IMR-90 (cell line): ENCODE measurements around the gene ARHGEF16. TPM values are rescaled to one million over a fixed set of nuclear protein-coding genes. Genes with fewer than 3 reads are reported as not detected.

ENCODE experiments used
- ATAC-seq: fragments of 200-7000 bp; cut with Tn5 transposase; 2 replicates; pipeline ENCODE4 v1.9.1; 2020; ENCODE audit warnings: low read depth, mild to moderate bottlenecking, moderate library complexity
- BruUV-seq: library from RNA; stranded (reverse); fragments of 400-500 nt; replicated peaks from 2 replicates; lab custom pipeline; 2021; lab: Mats Ljungman, UMichigan
- CTCF ChIA-PET: fragments of 300-600 bp; formaldehyde crosslinking; extraction: SDS; loops from one replicate; lab custom pipeline; 2021; ENCODE audit warnings: antibody characterized with exemption; lab: Yijun Ruan, JAX
- POLR2A ChIA-PET: fragments of 300-600 bp; sonication (Branson Sonifier 250); formaldehyde crosslinking; loops from one replicate; lab custom pipeline; 2022; ENCODE audit warnings: antibody characterized with exemption; ENCODE audit not compliant: unreplicated experiment; lab: Charles Lee
- DNase-seq: peaks from one replicate; pipeline ENCODE4 v3.0.0; 2013
- H2AFZ ChIP-seq: replicated peaks from 2 replicates; pipeline ENCODE3; 2013; ENCODE audit warnings: low read length, mild to moderate bottlenecking; ENCODE audit not compliant: poor library complexity
- H2AK5ac ChIP-seq: 2 replicates; pipeline ENCODE4 v1.6.1; 2013; ENCODE audit warnings: low read depth, low read length, inconsistent platforms
- H2AK9ac ChIP-seq: replicated peaks from 2 replicates; pipeline ENCODE3; 2013; ENCODE audit warnings: mild to moderate bottlenecking, low read depth, low read length, moderate library complexity; ENCODE audit not compliant: poor library complexity
- H2BK120ac ChIP-seq: 2 replicates; pipeline ENCODE4 v1.6.1; 2013; ENCODE audit warnings: low read depth, low read length, inconsistent platforms
- H2BK15ac ChIP-seq: 3 replicates; pipeline ENCODE4 v1.6.1; 2013; ENCODE audit warnings: low read depth, low read length, inconsistent platforms
- H2BK20ac ChIP-seq: 2 replicates; pipeline ENCODE4 v1.6.1; 2013; ENCODE audit warnings: low read depth, mild to moderate bottlenecking, inconsistent platforms, low read length, moderate library complexity
- H2BK5ac ChIP-seq: 2 replicates; pipeline ENCODE4 v1.6.1; 2013; ENCODE audit warnings: mild to moderate bottlenecking, low read depth, low read length, inconsistent platforms; ENCODE audit not compliant: poor library complexity, severe bottlenecking
- H3K14ac ChIP-seq: replicated peaks from 2 replicates; pipeline ENCODE4 v1.6.1; 2013; ENCODE audit warnings: low read depth, low read length, inconsistent platforms
- H3K18ac ChIP-seq: 2 replicates; pipeline ENCODE4 v1.6.1; 2013; ENCODE audit warnings: low read depth, low read length, control low read depth
- H3K23ac ChIP-seq: 2 replicates; pipeline ENCODE4 v1.6.1; 2013; ENCODE audit warnings: low read depth, low read length, inconsistent platforms
- H3K27ac ChIP-seq: 2 replicates; pipeline ENCODE4 v1.5.1; 2013; ENCODE audit warnings: mild to moderate bottlenecking, control low read depth, low read length; ENCODE audit not compliant: insufficient read depth
- H3K27me3 ChIP-seq: 2 replicates; pipeline ENCODE4 v1.6.1; 2013; ENCODE audit warnings: low read length; ENCODE audit not compliant: control insufficient read depth, insufficient read depth
- H3K36me3 ChIP-seq: 2 replicates; pipeline ENCODE4 v1.6.1; 2013; ENCODE audit warnings: low read length, mixed read lengths; ENCODE audit not compliant: control insufficient read depth, insufficient read depth
- H3K4ac ChIP-seq: 2 replicates; pipeline ENCODE4 v1.6.1; 2013; ENCODE audit warnings: low read depth, low read length, inconsistent platforms
- H3K4me1 ChIP-seq: 2 replicates; pipeline ENCODE4 v1.6.1; 2013; ENCODE audit warnings: low read length, mixed read lengths; ENCODE audit not compliant: control insufficient read depth, insufficient read depth
- H3K4me2 ChIP-seq: 2 replicates; pipeline ENCODE4 v1.6.1; 2013; ENCODE audit warnings: low read depth, mild to moderate bottlenecking, control low read depth, low read length, moderate library complexity
- H3K4me3 ChIP-seq: 2 replicates; pipeline ENCODE4 v1.5.1; 2013; ENCODE audit warnings: low read depth, mild to moderate bottlenecking, control low read depth, low read length, moderate library complexity; ENCODE audit not compliant: insufficient read depth
- H3K56ac ChIP-seq: 2 replicates; pipeline ENCODE4 v1.6.1; 2013; ENCODE audit warnings: low read length, inconsistent platforms; ENCODE audit not compliant: insufficient read depth; ENCODE audit errors: extremely low read depth
- H3K79me1 ChIP-seq, 2 experiments: 2 replicates each; pipeline ENCODE4 v1.6.1; 2013; ENCODE audit warnings: low read length in 2 of 2, inconsistent platforms in 1 of 2, low read depth in 1 of 2
- H3K9ac ChIP-seq: 2 replicates; pipeline ENCODE4 v1.6.1; 2013; ENCODE audit warnings: low read depth, low read length, control low read depth
- H3K9me1 ChIP-seq: 2 replicates; pipeline ENCODE4 v1.6.1; 2013; ENCODE audit warnings: low read length, inconsistent platforms; ENCODE audit not compliant: insufficient read depth
- H3K9me3 ChIP-seq: 2 replicates; pipeline ENCODE4 v1.6.1; 2013; ENCODE audit warnings: low read length; ENCODE audit not compliant: control insufficient read depth, insufficient read depth
- H4K20me1 ChIP-seq: 2 replicates; pipeline ENCODE4 v1.6.1; 2013; ENCODE audit warnings: low read length, inconsistent platforms; ENCODE audit not compliant: insufficient read depth
- H4K5ac ChIP-seq: 2 replicates; pipeline ENCODE4 v1.6.1; 2013; ENCODE audit warnings: mild to moderate bottlenecking, low read depth, low read length, control low read depth
- H4K8ac ChIP-seq, 2 experiments: 2 replicates each; pipeline ENCODE4 v1.6.1; 2013; ENCODE audit warnings: low read depth in 2 of 2, low read length in 2 of 2, control low read depth in 1 of 2, inconsistent platforms in 1 of 2
- H4K91ac ChIP-seq: 2 replicates; pipeline ENCODE4 v1.6.1; 2013; ENCODE audit warnings: low read depth, low read length, inconsistent platforms; ENCODE audit not compliant: insufficient read depth
- CEBPB ChIP-seq: IDR thresholded peaks from 2 replicates; pipeline ENCODE4 v1.6.1; 2012; ENCODE audit warnings: low read depth, low read length, improper control_type of control experiment
- CHD1 ChIP-seq: IDR thresholded peaks from 2 replicates; pipeline ENCODE4 v1.6.1; 2012; ENCODE audit warnings: low read depth, low read length, improper control_type of control experiment
- CTCF ChIP-seq: conservative IDR thresholded peaks from 2 replicates; pipeline ENCODE4 v1.5.1; 2012; ENCODE audit warnings: mild to moderate bottlenecking, low read depth, low read length, improper control_type of control experiment
- ELK1 ChIP-seq: fragments of 150-350 bp; IDR thresholded peaks from 2 replicates; pipeline ENCODE4 v1.6.1; 2016; ENCODE audit warnings: low read depth, mild to moderate bottlenecking, low read length, moderate library complexity, borderline replicate concordance
- FOS ChIP-seq: fragments of 150-350 bp; IDR thresholded peaks from 2 replicates; pipeline ENCODE4 v1.6.1; 2016; ENCODE audit warnings: low read depth, low read length
- MAFK ChIP-seq: IDR thresholded peaks from 2 replicates; pipeline ENCODE4 v1.6.1; 2012; ENCODE audit warnings: low read depth, low read length, improper control_type of control experiment
- MAZ ChIP-seq: IDR thresholded peaks from 2 replicates; pipeline ENCODE4 v1.6.1; 2012; ENCODE audit warnings: low read depth, mild to moderate bottlenecking, low read length, improper control_type of control experiment, moderate library complexity, borderline replicate concordance
- MXI1 ChIP-seq: IDR thresholded peaks from 2 replicates; pipeline ENCODE4 v1.6.1; 2012; ENCODE audit warnings: low read depth, mild to moderate bottlenecking, low read length, moderate library complexity, borderline replicate concordance
- NFE2L2 ChIP-seq: fragments of 150-350 bp; IDR thresholded peaks from 2 replicates; pipeline ENCODE4 v1.6.1; 2016; ENCODE audit warnings: low read depth, mild to moderate bottlenecking, low read length
- SMC3 ChIP-seq: fragments of 150-350 bp; IDR thresholded peaks from 2 replicates; pipeline ENCODE4 v1.6.1; 2016; ENCODE audit warnings: low read depth, mild to moderate bottlenecking, antibody characterized with exemption, low read length, moderate library complexity
- USF2 ChIP-seq: fragments of 150-350 bp; IDR thresholded peaks from 2 replicates; pipeline ENCODE4 v1.6.1; 2017; ENCODE audit warnings: mild to moderate bottlenecking, antibody characterized with exemption, low read length, low read depth
- WGBS, 2 experiments: methylation state at CpG; one replicate each; pipeline versions ENCODE4 v1.1.5 to v1.1.7; 2013; ENCODE audit warnings: missing lambda C conversion rate in 2 of 2; ENCODE audit not compliant: insufficient read length in 1 of 2; ENCODE audit errors: extremely low coverage in 2 of 2; 5-methylcytosine and 5-hydroxymethylcytosine counted together
- dilution Hi-C: fragments of 300-500 bp; cut with HindIII; formaldehyde crosslinking; loops from one replicate; pipeline ENCODE4 v1.14.3; 2018; ENCODE audit warnings: low sequenced_read_pairs; ENCODE audit not compliant: unreplicated experiment
- in situ Hi-C: fragments of 300-500 bp; cut with MboI; formaldehyde crosslinking; loops from 3 replicates; pipeline ENCODE4 v1.14.3; 2019; ENCODE audit warnings: low sequenced_read_pairs, inconsistent platforms, mixed read lengths
- intact Hi-C: fragments of 100-400 bp; cut with micrococcal nuclease; formaldehyde crosslinking; loops from 2 replicates; pipeline ENCODE4 v1.10.0; 2022
- polyA plus RNA-seq, 3 experiments: library from polyadenylated mRNA; depleted of rRNA; stranded (reverse); fragments of >200 nt; gene quantifications; 2 replicates each; pipeline ENCODE4 v1.2.3, GENCODE V29; 2012; ENCODE audit warnings: low replicate concordance in 1 of 3
- total RNA-seq: library from RNA; depleted of rRNA; stranded (reverse); fragments of >200 nt; gene quantifications from 2 replicates; pipeline ENCODE4 v1.2.3, GENCODE V29; 2012

ARHGEF16 gene
- total and polyA plus RNA-seq, 2 of the 4 experiments (the other 2 are of a cell fraction) = 0.18 to 0.39 TPM

- H2BK15ac ChIP-seq = no peak overlapping the region
- no peak overlapping the region for H3K27ac ChIP-seq
- no peak overlapping the region for H4K5ac ChIP-seq
- H3K23ac ChIP-seq = no peak overlapping the region
- no peak overlapping the region for H2AK9ac ChIP-seq
- H3K18ac ChIP-seq = no peak overlapping the region
- TF ChIP-seq CTCF = no peak
- no peak for TF ChIP-seq USF2
- TF ChIP-seq CHD1 = no peak
- TF ChIP-seq ELK1 = no peak
- TF ChIP-seq SMC3 = no peak
- TF ChIP-seq CEBPB = no peak
- no peak for TF ChIP-seq MAZ
- no peak for TF ChIP-seq MAFK
- no peak for TF ChIP-seq FOS
- TF ChIP-seq MXI1 = no peak
- TF ChIP-seq NFE2L2 = no peak
- in situ Hi-C loops (no loop called here), intact Hi-C loops (loop anchor here (10.0 kb wide), 1 partner anchor 226 kb away; no protein-coding TSS in a partner anchor), dilution Hi-C loops (no loop called here)
- H3K9me3 ChIP-seq = no peaks in the 10 kb centered on the region
- WGBS, 2 experiments = 79% methylated on average over 16 of the region's 26 CpGs; no CpG with 5 or more reads in 1 of the 2 experiments
- H3K4me3 ChIP-seq = no peak overlapping the region
- no peak overlapping the region for H4K8ac ChIP-seq
- no peak overlapping the region for H2AK5ac ChIP-seq
- H2AFZ ChIP-seq = no peak overlapping the region
- H3K27me3 ChIP-seq = no peaks in the 10 kb centered on the region
- no peak overlapping the region for H2BK120ac ChIP-seq
- ATAC-seq (no peak), DNase-seq (no peak)
- no peak overlapping the region for H4K91ac ChIP-seq
- no peak overlapping the region for H2BK5ac ChIP-seq
- ChIA-PET POLR2A (no interaction called here), CTCF (no interaction called here)
- H3K79me1 ChIP-seq = no peaks in the 10 kb centered on the region
- H3K4ac ChIP-seq = no peak overlapping the region
- no peaks in the 10 kb centered on the region for H3K4me1 ChIP-seq
- no peaks in the 10 kb centered on the region for H4K20me1 ChIP-seq
- no peak overlapping the region for H3K14ac ChIP-seq
- no peak overlapping the region for H3K56ac ChIP-seq
- no peak overlapping the region for H2BK20ac ChIP-seq
- H3K9me1 ChIP-seq = no peaks in the 10 kb centered on the region
- no peaks in the 10 kb centered on the region for H3K36me3 ChIP-seq
- H3K9ac ChIP-seq = no peak overlapping the region
- no peak overlapping the region for H3K4me2 ChIP-seq
- BruUV-seq = no TSS peak
These were observed 43.9 kb downstream of the ARHGEF16 start for GRCh38 chr1:3498246-3498930.
